ENCODE data around the gene TOMM7.

DNA sequence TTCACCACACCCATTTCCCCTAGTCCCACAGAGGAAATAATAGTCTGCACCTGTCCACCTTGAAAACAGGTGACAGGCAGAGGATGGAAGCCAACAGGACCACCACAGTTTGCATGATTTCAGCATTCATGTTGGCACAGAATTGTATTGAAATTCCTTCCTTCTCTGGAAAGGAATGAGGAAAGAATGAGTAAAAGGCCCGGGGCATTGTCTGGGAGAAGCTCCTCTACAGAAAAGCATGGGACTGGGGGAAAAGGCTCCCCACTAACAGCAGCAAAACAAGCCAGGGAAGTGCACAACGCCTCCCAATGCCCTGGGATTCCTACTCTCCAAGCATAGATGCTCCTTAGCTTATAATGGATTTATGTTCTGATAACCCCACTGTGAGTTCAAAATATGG is 28.5 kb upstream of the TOMM7 start:
- TF ChIP-seq CTCF (conservative IDR thresholded peaks at IDR 0.05 in 1 of 2, IDR thresholded peaks at IDR 0.05 in 1 of 2; ENCODE audit: extremely low read depth in 1 of 2, insufficient read depth in 1 of 2, low read depth in 1 of 2, low read length in 2 of 2) (no peak), EZH2 (IDR thresholded peaks at IDR 0.05; ENCODE audit: borderline replicate concordance, low read length) (no peak)
